GM21717 (cell line): ENCODE measurements around the gene ATG4C.

ENCODE experiments used
- ATAC-seq: cut with Tn5 transposase; IDR thresholded peaks from one replicate; pipeline ENCODE4 v1.9.1; 2021; ENCODE audit warnings: mild to moderate bottlenecking, moderate library complexity; ENCODE audit not compliant: unreplicated experiment

Gene ATG4C

DNA sequence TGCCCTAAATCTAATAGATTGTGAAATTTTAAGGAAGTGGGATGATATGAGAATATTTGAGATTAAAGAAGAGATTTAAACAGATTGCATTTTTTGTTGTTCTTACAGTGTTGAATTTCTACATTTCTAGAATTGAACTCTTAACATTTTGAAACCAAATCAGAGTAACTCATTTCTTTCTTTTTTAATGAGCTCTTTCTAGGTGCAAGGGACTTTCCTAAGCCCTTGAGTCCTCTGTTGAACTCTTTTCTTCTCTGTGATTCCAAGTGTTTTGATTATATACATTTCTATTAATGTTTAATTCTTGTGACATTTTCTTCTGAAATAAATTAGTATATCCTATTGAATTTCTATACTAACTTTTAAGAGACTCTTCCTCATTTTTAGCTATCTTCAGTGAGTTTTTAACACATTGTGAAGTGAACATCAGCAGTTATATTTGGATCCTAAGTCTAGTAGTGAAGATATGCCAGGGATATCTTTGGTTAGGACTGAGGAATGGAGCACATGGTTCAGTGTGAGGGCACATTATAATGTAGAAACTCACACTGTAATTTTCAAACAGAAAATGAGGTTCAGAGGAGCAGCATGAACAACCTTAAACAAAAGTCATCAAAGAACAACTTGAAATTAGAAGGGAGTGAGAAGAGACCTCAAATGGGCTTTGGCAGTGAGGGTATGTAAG lies 53.1 kb downstream of the ATG4C start:
- no peak for ATAC-seq

DNA sequence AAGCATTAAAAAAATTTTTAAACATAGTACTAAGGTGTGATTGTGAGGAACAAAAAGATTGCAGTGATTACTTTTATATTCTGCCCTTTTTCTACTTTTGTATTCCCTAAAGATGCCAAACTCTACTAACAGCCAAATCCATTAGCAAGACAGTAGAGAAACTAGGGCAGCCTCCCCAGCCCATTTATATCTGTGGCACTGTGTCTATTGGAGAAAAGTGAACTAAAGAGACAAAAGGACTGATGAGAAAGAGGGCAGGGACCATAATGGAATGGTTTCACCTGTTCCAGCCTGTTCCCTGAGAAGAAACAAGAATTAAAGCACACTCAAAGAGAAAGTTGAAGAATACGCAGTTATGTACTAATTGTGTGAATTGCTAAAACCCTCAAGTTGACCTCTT lies 56.6 kb downstream of the ATG4C start:
- no peak for ATAC-seq

DNA sequence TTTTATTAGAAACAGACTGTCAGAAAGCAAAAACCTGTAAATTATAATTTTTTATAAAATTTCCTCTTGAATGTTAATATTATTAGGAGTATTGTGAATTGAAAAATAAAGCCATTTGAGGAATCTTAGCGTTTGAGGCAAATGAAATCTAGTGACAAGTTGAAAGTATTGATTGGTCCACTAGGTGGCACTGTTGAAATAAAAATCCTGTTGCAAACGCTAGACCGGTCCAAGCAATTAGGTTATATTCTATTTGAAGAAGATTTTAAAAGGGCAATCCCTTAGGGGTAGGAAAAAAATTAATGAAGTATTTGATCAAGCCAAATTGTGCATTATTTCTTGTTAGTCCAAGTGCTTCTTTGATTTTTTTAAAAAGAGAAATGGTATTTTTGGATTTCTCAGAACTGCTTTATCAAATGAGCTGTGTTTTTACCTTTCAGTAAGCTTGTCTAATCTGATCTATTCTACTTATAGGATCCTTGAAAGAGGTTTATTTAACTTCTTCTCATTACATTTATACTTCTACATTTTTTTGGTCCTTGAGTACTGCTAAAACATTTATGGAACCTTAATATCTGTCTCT lies 57.7 kb downstream of the ATG4C start:
- no peak for ATAC-seq

DNA sequence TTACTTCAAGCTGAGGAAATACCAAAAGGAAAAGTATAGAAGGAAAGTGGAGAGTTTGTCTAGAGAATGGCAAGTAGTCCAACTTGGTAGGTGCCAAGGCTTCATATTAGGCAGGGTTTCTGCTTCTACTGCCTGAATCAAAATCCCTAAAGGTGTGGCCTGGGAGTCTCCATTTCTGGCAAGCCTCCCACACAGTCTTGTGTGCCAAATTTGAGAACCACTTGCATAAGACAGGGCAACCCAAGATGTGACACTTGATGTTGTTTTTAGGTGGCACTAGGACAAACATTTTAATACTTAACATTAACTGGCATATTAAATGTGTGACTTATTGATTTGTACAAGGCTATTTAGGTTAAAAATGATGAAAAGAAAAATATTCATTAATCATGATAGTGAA lies 60.1 kb downstream of the ATG4C start:
- ATAC-seq, result no peak

DNA sequence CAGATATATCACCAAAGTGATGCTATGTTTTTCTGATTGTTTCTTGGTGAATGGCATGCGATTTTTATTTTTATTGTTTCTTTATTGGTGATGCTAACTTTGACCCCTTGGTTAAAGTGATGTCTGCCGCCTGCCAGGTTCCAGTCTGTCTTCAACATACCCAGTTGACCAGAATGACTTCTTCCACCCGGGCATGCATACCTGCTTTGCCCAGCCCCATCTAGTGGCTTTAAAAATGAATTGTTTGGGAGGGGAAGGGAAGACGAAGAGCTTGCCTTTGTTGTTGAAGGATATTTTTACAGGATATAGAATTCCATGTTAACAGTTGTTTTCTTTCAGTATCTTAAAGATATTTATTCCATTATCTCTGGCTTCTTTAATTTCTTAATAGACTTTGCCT lies 65.1 kb downstream of the ATG4C start:
- ATAC-seq, result no peak

DNA sequence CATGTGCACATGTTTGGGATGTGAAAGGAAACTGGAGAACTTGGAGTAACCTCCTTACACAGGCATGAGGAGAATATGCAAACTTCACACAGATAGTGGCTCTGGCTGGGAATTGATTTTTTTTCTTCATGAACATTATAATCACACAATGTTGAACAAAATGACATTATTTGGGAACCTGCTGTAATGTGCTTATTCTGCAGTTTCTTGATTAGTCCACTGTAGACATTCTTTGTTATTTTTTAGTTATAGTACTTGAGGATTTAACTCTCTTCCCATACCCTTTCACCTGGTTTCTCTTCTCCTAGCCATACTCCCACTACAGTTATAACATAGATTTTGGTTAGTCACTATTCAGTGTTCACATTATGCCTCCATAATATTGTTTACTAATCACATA lies 68.3 kb downstream of the ATG4C start:
- no peak for ATAC-seq

DNA sequence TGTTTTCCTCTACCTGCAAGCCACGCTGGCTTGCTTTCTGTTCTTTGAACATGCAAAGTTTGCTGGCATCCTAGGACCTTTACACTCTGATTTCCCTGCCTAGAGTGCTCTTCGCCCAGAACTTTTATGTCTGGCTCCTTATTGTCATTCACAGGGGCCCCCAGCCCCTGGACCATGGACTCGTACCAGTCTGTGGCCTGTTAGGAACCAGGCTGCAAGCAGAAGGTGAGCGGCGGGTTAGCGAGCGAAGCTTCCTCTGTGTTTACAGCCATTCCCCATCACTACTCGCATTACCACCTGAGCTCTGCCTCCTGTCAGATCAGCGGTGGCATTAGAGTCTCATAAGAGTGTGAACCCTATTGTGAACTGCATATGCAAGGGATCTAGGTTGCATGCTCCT lies 73.0 kb downstream of the ATG4C start:
- ATAC-seq, result no peak

DNA sequence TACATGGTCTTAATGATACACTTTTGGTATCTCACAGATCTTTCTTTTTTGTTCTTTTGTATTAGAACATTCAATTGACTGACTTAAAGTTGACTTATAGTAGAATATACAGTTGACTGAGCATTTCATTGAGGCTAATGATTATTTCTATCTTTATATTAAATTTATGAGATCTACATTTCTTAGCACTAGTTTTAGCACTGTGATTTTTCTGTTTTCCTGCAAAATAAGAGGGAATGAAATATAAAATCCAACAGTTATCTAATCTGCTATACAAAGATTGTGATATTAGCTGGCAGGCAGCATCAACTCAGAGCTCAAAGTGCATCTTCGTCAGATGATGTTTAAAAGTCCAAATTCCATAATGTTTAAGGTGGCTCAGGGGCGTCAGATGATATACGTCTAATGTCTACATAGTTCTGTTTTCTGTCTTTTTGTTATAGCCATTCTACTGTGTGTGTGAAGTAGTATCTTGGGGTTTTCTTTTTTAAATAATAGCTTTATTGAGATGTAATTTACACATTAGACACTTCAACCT lies 85.4 kb downstream of the ATG4C start:
- no peak for ATAC-seq

DNA sequence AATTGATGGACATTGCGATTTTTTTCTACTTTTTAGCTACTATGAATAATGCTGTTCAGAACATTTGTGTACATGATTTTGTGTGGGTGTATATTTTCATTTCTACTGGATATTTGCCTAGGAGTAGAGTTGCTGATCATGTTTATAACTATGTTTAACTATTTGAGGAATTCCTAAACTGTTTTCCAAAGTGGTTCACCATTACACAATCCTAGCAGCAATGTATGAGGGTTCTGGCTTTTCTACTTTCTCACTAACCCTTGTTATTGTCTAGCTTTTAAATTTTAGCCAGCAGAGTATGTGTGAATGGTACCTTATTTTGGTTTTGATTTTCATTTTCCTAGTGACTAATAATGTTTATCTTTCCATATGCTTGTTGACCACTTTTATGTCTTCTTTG lies 86.2 kb downstream of the ATG4C start:
- ATAC-seq, result no peak

DNA sequence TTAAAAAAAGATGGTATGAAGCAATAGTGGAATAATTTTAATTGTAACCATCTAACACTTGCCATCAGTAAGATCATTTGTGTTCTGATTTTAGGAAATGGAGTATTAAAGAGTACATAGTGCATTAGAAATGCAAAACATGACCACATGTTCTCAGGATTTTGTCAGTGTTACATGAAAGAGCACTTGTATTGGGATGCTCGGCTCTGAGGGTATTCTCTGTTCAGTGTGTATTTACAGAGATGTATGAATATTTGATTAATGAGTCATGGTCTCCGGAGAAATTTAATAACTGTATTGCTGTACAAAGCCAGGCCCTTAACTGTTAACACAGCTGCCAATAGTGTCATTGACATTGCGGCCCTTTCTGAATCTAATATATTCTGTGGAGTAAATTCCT lies 91.7 kb downstream of the ATG4C start:
- no peak for ATAC-seq

DNA sequence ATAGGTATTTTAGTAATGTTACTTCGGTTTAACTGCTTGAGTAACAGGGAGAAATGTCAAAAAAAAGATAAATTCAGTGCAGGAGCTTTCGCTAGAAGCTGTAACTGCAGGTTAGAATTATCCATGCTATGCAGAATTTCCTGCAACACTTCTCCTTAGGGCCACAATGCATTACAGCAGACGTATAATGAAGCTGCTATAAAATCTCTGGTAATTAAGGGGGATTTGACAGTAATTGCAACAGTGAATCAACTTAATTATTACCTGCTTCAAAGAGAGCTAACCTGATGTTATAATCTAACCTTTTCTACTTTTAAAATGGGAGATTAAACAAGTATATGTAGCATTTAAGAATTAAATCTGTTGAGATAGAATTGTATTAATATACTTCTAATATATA lies 92.6 kb downstream of the ATG4C start:
- ATAC-seq, result no peak

DNA sequence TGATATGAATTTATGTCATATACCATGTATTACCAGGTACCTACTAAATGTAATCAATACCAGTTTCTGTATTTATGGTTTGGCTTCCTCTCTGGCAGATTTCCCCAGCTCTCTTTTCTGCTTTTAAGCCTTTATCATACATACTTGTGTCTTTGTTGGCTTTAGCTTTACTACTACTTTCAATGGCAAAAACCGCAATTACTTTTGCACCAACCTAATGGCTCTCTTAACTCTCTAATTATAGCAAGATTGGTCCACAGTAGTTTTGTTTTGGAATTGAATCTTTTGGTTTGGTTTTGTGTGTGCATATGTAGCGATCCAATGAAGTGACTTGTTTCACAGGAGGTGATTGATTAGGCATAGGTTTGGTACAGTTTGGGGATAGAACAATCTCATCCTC lies 93.6 kb downstream of the ATG4C start:
- ATAC-seq, result no peak

DNA sequence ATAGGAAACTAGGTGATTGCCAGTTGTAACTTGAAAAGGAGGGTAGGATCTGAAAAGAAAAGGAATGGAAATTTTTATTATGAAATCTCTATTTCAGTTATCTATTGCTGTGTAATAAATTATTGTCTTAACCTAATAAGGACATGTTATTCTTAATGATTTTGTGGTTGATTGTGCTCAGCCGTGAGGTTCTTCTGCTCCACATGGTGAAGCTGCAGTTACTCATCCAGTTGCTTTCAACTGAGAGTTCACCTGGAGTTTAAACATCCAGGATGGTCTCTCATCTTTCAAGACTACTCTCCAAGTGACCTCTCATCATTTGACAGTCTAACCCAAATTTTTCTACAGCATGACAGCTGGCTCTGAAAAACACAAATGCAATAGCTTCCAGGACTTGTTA lies 96.0 kb downstream of the ATG4C start:
- ATAC-seq, result no peak

DNA sequence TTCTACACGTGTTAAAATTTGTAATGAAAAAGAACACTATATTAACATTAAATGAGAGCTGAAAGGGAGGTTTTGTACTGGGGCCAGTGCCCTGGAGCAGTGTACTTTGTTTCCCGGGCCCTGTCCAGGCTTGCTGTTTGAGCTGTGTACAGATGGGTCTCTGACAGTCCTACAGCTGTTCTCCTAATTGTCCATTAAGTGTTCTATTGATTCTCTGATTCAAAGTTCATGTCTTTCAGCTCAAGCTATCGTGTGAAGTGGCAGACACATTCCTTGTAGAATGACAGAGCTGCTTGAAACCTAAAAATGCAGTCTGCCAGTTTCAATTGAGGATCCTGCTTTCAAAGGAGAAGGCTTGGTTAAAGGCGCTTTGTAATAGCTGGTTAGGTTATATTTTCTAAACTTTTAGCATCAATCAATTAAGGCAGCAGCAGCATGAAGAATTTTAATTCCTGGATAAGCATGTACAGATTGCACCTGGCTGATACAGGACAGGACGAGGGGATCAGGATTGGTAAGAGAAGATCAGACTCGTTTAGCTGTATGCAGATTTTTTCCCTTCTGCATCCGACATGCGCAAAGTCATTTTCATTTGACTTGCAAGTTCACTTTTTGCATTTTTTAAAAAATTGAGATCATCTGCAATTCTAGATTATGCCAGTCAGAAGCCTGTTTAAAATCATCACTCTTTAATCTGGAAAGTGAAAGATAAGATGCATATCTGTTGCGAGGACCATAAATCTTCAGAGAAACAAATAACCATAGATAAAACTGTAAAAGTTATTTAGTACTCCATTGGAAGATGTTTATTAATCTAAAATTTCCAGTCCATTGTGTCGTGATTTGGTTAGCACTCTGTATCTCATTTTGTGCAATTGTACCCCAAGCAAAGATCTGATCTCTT lies 98.5 kb downstream of the ATG4C start:
- ATAC-seq, result no peak

DNA sequence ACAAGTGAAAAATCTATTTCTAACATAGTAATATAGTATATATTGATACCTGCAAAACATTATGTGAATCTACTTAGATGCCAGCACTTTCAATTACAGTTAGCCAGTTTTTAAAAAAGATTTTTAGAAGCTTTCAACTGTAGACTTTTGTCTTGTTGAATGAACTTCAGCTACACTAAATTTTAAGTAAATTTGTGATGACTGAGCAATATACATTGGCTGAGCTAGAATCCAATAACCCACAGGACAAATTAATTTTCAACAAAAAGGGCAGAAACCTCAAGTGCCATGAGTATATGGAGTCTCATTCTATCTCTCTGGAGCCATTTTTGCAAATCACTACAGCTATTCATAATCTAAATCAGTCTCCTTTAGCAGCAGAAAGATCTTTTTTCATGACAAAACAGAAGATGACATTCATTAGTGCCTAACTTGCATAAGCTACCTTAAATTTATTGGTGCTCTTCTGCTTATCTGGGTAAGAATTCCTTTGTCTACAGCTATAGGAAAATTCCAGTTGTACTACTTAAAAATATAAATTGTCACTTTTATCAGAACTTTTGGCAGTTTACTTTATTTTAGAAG lies 100.3 kb downstream of the ATG4C start:
- ATAC-seq, result no peak

DNA sequence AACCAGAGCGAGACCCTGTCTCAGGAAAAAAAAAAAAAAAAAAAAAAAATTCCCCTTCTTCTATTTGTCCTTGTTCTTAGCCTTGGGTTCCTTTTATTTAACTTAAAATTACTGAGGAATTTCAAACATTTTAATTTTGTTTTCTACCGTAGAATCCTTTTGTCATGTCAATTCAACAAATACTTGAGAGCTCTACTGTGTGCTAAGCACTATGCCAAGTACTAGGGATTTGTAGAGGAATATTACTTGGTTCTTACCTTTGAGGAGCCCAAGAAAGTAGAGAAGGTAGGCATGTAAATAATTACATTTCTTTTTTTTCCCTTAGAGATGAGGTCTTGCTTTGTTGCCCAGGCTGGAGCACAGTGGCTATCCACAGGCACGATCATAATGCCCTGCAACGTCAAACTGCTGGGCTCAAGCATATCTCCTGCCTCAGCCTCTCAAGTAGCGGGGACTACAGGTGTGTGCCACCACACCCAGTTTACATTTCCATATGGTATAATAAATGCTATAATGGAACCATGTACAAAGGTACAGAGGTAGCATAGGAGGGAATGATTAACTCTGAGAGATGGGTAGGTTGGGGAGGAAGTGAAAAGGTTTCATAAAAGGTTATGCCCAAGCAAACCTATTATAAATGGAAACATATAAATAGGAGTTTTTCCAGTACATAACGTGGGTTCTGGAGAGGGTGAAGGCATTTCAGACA lies 104.0 kb downstream of the ATG4C start:
- ATAC-seq, result no peak

DNA sequence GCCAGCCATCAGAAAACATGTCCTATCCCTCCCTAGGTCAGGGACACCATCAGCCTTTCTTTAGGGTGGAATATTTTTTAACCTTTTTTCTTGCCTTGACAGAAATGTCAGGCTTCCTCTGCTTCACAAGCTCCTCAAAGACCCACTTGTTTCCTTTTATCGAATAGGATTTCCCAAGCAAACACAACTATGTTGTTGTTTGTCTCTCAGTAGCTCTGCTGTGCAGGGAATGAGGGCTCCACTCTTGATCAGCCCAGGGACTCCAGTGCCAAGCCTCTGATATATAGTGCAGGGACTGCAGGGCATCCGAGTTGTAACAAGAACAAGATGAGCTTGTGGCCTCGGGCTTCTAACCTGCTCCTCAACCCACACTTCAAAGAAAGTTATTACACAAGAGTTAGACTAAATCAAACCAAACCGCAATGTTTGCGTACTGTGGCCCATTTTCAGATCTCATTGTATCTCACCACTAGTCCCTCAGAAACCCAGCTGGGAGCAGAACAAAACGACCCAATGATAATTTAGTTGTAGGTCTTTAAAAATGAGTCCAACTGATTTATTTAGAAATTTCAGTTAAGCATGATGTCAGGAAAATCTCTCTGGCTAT lies 108.1 kb downstream of the ATG4C start:
- ATAC-seq, result no peak

DNA sequence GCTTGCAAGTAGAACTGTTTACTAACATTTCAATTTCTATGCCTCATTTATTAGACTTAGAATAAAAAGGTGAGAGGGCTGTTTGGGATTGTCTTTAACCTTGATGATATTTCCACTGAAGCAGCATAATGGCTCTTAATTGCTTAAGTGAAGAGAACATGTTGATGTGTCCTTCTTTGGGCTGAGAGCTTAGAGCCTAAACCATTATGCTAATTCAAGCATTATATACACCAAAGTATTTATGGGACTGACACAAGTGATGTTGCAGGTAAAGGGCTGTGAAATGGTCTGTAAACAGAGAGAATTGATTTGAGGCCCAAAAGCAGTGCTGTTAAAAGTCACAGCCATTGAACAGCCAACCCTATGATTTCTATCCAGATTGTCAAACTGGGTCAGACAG lies 113.9 kb downstream of the ATG4C start:
- no peak for ATAC-seq

DNA sequence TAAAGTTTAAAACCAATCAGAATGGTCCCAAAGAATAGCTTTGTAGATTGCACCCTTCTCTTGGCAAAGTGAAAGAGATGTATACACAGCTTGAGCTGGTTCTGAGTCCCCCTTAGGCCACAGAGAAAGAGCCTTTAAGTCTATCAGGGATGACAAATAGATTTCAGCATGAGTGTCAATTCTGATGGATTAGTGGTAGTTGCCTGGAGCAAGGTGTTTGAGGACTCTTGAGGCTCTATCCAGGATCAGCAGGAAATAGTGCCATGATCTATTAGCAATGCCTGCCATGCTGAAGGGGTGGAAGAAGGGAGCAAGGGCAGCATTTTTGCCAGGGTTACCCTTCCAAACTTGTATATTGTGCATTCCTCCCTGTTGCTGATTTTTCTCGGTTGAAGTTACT lies 116.6 kb downstream of the ATG4C start:
- ATAC-seq, result no peak

DNA sequence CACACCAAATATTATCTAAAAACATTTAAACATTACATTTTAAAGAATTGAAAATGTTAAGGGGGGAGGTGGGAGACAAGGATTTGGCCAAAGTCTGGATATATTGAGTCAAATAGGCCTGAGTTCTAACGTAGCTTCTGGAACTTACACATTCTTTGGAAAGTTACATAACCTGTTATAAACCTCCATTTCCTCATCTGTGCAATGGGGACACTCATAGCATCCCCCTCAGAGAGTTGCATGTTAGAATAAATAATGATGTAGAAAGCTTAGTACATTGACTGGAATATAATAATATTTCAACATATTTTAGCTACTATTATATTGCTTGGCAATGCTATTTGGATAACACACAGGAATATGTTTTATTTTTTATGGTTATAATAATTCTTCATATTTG lies 117.7 kb downstream of the ATG4C start:
- ATAC-seq, result no peak
